ENCODE measurements around the gene PLEKHG4B.

DNA sequence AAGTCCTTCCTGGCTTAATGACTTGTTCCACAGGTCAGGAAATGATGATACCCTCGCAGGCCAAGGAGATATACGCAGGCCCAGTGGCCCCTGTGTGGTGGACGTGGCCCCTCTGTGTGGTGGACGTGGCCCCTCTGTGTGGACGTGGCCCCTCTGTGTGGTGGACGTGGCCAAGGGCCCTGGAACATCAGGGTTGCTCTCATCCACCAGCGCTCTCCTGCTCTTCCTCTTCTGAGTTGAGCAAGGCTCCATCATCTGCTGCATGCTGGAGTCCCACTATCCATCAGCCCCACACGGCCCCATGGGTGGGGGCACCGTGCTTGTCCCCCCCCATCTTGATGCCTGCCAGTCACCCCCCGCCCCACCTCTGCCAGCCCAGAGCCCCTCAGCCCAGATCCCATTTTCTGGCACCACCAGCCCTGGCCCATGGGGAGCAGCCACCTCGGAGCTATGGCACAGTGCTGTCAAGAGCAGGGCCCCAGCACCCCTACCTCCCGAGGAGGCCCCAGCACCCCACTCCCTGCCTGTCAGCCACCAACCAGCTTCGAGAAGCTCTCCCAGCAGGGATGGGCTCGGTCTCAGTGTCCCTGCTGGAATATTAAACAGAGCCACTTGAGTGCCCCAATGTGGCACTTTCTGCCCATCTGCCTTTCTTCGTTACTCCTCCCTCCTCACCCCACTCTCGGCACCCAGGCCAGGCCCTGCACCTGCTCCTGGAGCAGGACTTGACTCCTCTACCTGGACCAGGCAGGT, 107.4 kb downstream of the PLEKHG4B start:
- TF ChIP-seq, protein P1, sequence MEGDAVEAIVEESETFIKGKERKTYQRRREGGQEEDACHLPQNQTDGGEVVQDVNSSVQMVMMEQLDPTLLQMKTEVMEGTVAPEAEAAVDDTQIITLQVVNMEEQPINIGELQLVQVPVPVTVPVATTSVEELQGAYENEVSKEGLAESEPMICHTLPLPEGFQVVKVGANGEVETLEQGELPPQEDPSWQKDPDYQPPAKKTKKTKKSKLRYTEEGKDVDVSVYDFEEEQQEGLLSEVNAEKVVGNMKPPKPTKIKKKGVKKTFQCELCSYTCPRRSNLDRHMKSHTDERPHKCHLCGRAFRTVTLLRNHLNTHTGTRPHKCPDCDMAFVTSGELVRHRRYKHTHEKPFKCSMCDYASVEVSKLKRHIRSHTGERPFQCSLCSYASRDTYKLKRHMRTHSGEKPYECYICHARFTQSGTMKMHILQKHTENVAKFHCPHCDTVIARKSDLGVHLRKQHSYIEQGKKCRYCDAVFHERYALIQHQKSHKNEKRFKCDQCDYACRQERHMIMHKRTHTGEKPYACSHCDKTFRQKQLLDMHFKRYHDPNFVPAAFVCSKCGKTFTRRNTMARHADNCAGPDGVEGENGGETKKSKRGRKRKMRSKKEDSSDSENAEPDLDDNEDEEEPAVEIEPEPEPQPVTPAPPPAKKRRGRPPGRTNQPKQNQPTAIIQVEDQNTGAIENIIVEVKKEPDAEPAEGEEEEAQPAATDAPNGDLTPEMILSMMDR (conservative IDR thresholded peaks at IDR 0.05; ENCODE audit: low read depth, low read length): no peak
- TF ChIP-seq EZH2 (IDR thresholded peaks at IDR 0.05; ENCODE audit: borderline replicate concordance, low read depth, low read length, poor library complexity, severe bottlenecking): no peak

Data from A673 (cell line).